Measurements from ENCODE around the gene NFATC1. TPM values are rescaled to one million over a fixed set of nuclear protein-coding genes. Genes with fewer than 3 reads are reported as not detected.

Gene NFATC1
- total RNA-seq, 3 donors from 2014 or later (not counting 1 experiment from before 2014, with no cell fraction given): 35.8 to 47.4 (median 37.1) TPM

DNA sequence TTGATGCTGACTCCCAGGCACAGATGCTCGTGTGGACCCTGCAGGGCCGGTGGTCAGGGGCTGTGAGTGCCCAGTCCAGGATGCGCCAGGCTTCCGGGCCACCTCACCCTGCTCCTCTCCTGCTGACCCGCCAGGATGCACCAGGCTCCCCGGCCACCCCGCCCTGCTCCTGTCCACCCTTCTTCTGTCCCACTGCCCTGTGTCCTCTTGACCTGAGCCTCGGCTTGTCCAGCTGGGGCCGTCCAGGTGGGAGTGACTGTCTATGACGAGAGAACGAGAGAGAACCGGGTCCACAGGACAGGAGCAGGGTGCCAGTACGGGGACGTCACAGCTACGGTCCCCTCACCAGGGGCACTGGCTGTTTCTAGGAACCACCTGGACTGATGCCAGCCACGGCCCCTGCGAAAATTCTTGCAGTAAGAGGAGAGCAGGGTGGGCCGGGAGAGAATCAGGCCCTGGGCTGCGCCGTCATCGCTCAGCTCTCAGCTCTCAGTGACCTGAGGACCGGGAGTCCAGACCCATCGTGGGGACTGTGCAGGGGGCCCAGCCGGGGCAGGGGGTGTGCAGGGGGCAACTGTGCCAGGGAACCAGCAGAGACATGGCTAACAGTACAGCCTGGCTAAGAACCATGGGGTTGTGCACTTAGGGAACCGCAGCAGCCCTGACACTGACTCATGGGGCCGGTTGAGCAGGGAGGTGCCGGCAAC is 12.9 kb upstream of the NFATC1 start:
- Histone ChIP-seq H3K36me3 (ENCODE audit: control insufficient read depth, insufficient read depth, low read length) (no peaks in the 10 kb centered on the region), H3K4me3 (ENCODE audit: low read length) (no peak overlapping the region), H3K27ac (ENCODE audit: low read length) (no peak overlapping the region), H3K4me1 (ENCODE audit: control insufficient read depth, insufficient read depth, low read length) (peaks cover 8% of the 10 kb centered on the region), H3K27me3 (ENCODE audit: control insufficient read depth, insufficient read depth, low read length) (peaks cover 3% of the 10 kb centered on the region), H3K9me3 (ENCODE audit: control insufficient read depth, insufficient read depth, low read length) (no peaks in the 10 kb centered on the region)
- intact Hi-C loops (cut with micrococcal nuclease): no loop called here
- 92% methylated on average over 27 of the region's 27 CpGs for WGBS (ENCODE audit: insufficient coverage)
- H3K27me3 Mint-ChIP-seq (ENCODE audit: low read depth in 2 of 2): peaks cover 6% of the 10 kb centered on the region in 2 donors
- H3K4me1 Mint-ChIP-seq: peaks cover 5 to 16% of the 10 kb centered on the region in 2 donors
- TF ChIP-seq, protein P1, sequence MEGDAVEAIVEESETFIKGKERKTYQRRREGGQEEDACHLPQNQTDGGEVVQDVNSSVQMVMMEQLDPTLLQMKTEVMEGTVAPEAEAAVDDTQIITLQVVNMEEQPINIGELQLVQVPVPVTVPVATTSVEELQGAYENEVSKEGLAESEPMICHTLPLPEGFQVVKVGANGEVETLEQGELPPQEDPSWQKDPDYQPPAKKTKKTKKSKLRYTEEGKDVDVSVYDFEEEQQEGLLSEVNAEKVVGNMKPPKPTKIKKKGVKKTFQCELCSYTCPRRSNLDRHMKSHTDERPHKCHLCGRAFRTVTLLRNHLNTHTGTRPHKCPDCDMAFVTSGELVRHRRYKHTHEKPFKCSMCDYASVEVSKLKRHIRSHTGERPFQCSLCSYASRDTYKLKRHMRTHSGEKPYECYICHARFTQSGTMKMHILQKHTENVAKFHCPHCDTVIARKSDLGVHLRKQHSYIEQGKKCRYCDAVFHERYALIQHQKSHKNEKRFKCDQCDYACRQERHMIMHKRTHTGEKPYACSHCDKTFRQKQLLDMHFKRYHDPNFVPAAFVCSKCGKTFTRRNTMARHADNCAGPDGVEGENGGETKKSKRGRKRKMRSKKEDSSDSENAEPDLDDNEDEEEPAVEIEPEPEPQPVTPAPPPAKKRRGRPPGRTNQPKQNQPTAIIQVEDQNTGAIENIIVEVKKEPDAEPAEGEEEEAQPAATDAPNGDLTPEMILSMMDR (IDR thresholded peaks at IDR 0.05): no peak
- ATAC-seq (no peak), DNase-seq (no peak)
- H3K9me3 Mint-ChIP-seq: no peaks in the 10 kb centered on the region
- no peak overlapping the region for H3K4me3 Mint-ChIP-seq
- H3K27ac Mint-ChIP-seq: no peak overlapping the region
- peaks cover 6% of the 10 kb centered on the region for H3K36me3 Mint-ChIP-seq

DNA sequence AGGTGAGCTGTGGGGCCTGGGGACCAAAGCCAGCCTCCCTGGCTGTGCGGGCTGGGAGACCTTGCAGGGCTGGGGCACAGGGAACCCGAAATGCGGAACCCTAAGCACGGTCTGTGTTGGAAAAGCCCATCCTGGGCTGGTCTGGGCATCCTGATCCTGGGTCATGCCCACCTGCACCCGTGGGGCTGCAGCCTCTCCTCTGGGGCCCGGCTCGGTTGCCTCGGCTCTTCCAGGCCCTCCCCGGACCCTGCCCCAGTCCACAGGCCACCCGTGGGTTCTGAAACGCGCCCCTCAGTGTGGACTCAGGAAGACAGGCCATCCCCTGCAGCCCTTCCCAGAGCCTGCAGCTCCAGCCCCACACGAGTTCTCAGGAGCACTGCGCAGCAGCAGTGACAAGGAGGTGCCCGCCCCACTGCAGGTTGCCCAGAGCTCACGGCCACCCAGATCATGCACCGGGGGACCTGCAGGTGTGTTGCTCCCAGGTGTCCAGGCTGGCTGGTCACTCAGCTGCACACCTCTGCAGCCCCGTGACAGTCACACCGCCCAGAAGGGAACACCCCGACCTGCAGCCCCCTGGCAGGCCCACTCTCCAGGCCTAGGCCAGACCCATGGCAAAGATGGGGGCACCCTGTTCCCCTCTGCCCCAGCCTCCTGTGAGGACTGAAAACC is 12.2 kb upstream of the NFATC1 start:
- no peak for ATAC-seq
- peaks cover 3% of the 10 kb centered on the region for H3K27me3 ChIP-seq (ENCODE audit: control insufficient read depth, insufficient read depth, low read length)
- Mint-ChIP-seq H3K4me3 (no peak overlapping the region), H3K4me1 (peaks cover 5 to 16% of the 10 kb centered on the region in 2 donors), H3K27ac (no peak overlapping the region), H3K27me3 (ENCODE audit: low read depth in 2 of 2) (peaks cover 10% of the 10 kb centered on the region in 2 donors), H3K36me3 (no peaks in the 10 kb centered on the region), H3K9me3 (no peaks in the 10 kb centered on the region)
- H3K36me3 ChIP-seq (ENCODE audit: control insufficient read depth, insufficient read depth, low read length): no peaks in the 10 kb centered on the region
- DNase-seq: no peak
- no peak overlapping the region for H3K4me3 ChIP-seq (ENCODE audit: low read length)
- TF ChIP-seq, protein P1 (IDR thresholded peaks at IDR 0.05): no peak
- peaks cover 8% of the 10 kb centered on the region for H3K4me1 ChIP-seq (ENCODE audit: control insufficient read depth, insufficient read depth, low read length)
- intact Hi-C loops (cut with micrococcal nuclease): no loop called here
- WGBS (ENCODE audit: insufficient coverage): 91% methylated on average over 20 of the region's 20 CpGs
- H3K27ac ChIP-seq (ENCODE audit: low read length): no peak overlapping the region
- no peaks in the 10 kb centered on the region for H3K9me3 ChIP-seq (ENCODE audit: control insufficient read depth, insufficient read depth, low read length)

DNA sequence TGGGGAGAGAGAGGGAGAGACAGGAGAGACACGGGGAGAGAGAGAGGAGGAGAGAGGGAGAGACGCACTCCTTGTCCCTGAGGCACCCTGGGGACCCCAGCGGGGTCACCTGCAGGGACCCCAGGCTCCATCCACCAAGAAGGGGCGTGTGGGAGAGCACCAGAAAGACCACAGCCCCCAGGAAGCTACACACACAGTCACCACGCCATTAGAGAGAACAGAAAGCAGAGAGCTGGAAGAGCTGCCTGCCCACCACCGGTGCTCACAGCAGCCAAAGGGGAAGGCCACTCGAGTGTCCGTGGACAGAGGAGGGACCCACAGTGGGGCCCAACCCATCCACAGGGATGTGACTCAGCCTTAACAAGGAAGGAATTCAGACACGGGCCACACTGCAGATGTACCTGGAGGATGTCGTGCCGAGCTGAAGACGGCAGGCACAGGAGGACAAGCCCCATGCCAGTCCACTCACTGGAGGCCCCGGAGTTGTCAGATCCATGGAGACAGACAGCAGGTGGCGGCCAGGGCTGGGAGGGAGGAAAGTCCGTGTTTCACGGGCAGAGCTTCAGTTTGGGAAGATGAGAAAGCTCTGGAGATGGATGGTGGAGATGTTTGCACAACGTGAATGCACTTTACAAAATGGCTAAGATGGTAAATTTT is 11.5 kb upstream of the NFATC1 start:
- no peaks in the 10 kb centered on the region for H3K36me3 ChIP-seq (ENCODE audit: control insufficient read depth, insufficient read depth, low read length)
- Mint-ChIP-seq H3K27me3 (ENCODE audit: low read depth in 2 of 2) (peaks cover 14 to 17% of the 10 kb centered on the region in 2 donors), H3K4me1 (peaks cover 0 to 10% of the 10 kb centered on the region in 2 donors), H3K4me3 (no peak overlapping the region), H3K27ac (no peak overlapping the region), H3K36me3 (no peaks in the 10 kb centered on the region), H3K9me3 (no peaks in the 10 kb centered on the region)
- peaks cover 9% of the 10 kb centered on the region for H3K27me3 ChIP-seq (ENCODE audit: control insufficient read depth, insufficient read depth, low read length)
- intact Hi-C loops (cut with micrococcal nuclease): no loop called here
- H3K9me3 ChIP-seq (ENCODE audit: control insufficient read depth, insufficient read depth, low read length): no peaks in the 10 kb centered on the region
- no peak for ATAC-seq
- peaks cover 3% of the 10 kb centered on the region for H3K4me1 ChIP-seq (ENCODE audit: control insufficient read depth, insufficient read depth, low read length)
- whole genome bisulfite sequencing (ENCODE audit: insufficient coverage): 77% methylated on average over 17 of the region's 17 CpGs
- no peak overlapping the region for H3K4me3 ChIP-seq (ENCODE audit: low read length)
- TF ChIP-seq, protein P1 (IDR thresholded peaks at IDR 0.05): no peak
- H3K27ac ChIP-seq (ENCODE audit: low read length): no peak overlapping the region
- no peak for DNase-seq
